Neural crest cell (in vitro differentiated cells): Measurements from ENCODE around the gene INTS6. TPM values are rescaled to one million over a fixed set of nuclear protein-coding genes. Genes with fewer than 3 reads are reported as not detected.
A peak's percentile ranks its signal among the peaks of the same experiment; 100 is the strongest.

ENCODE experiments used
- DNase-seq: peaks from one replicate; pipeline ENCODE4 v3.0.0; 2021; ENCODE audit warnings: low read depth, mixed read lengths, low spot score
- H3K27ac Mint-ChIP-seq: one replicate; pipeline ENCODE4 v1.8.0; 2021; ENCODE audit warnings: mild to moderate bottlenecking, mixed read lengths; ENCODE audit not compliant: unreplicated experiment
- H3K27me3 Mint-ChIP-seq: 2 replicates; pipeline ENCODE4 v1.8.0; 2021; ENCODE audit warnings: low read depth, mild to moderate bottlenecking, mixed read lengths
- H3K36me3 Mint-ChIP-seq: 2 replicates; pipeline ENCODE4 v1.8.0; 2021; ENCODE audit warnings: low read depth, mild to moderate bottlenecking, mixed read lengths
- H3K4me1 Mint-ChIP-seq: 2 replicates; pipeline ENCODE4 v1.8.0; 2021; ENCODE audit warnings: mixed read lengths
- H3K4me3 Mint-ChIP-seq: one replicate; pipeline ENCODE4 v1.8.0; 2021; ENCODE audit warnings: mild to moderate bottlenecking, mixed read lengths
- H3K9me3 Mint-ChIP-seq: 2 replicates; pipeline ENCODE4 v1.8.0; 2021; ENCODE audit warnings: mixed read lengths
- long read RNA-seq: library from polyadenylated mRNA; unstranded; transcript quantifications from one replicate; pipeline ENCODE4 v2.0.0, GENCODE V29; 2020
- total RNA-seq: library from RNA; stranded (reverse); gene quantifications from 2 replicates; pipeline ENCODE4 v1.2.1, GENCODE V29; 2021
- TF ChIP-seq, protein P1 (sequence below): fragments of 200-600 bp; sonication (generic); conservative IDR thresholded peaks from 2 replicates; pipeline ENCODE4 v1.5.0; 2021; ENCODE audit warnings: antibody characterized with exemption, mild to moderate bottlenecking

INTS6 gene
- total RNA-seq, result 38.1 and 39.2 TPM in 2 replicates
- long read RNA-seq, full-length matches to known transcripts, result 4 of 12 reads
- long read RNA-seq, partial matches to known transcripts, result 4 of 12 reads
- long read RNA-seq, other reads (novel, unspliced or antisense), result 4 of 12 reads

DNA sequence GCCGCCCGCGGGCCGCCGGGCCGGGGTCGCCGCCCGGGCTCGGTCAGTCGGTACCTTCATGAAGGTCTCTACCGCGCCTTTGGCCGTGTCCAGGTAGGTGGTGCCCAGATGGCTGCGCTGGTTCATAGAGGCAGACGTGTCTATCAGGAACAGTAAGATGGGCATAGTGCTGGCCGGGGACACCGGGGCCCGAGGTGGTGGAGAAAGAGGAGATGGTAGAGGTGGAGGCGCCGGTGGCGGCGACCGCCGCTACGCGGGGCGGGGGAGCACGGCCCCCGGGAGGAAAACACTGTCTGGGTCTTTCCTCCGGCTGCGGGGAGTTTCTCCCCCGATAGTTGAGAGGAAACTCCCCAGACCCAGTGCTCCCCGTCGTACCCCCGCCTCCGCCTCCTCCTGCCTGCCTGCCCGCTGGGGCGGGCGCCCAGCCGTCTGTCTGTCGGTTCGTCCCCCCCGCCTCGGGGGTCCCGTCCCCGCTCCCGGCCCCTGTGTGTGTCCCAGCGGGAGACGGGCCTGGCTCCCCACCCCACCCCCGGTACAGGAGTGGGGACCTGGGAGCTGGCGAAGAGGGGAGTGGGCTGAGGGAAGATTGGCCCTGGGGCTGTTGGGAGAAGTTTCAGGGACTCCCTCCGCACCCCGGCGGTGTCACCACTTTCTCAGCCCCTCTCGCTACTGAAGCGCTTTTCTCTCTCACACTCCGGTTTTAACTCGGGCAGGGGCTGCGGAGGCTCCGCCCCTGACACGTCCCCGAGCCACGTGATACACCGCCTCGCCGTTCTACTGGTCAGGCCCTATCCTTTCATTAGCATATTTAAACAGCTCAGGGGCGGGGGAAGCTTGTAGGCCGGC, at the start of gene INTS6:
INTS6 (minus strand) TSS at position 676 of the 846 bp plus-strand sequence; CDS start at position 165, 511 bp downstream.
- Mint-ChIP-seq H3K36me3 (peaks cover 11% of the 10 kb centered on the region), H3K9me3 (no peaks in the 10 kb centered on the region), H3K27me3 (peaks cover 2% of the 10 kb centered on the region), H3K27ac (peak within 1 kb of the TSS; percentile 97), H3K4me1 (peaks cover 40% of the 10 kb centered on the region), H3K4me3 (peak within 1 kb of the TSS; percentile 98)
- peak; percentile 98 for DNase-seq
- TF ChIP-seq, protein P1, sequence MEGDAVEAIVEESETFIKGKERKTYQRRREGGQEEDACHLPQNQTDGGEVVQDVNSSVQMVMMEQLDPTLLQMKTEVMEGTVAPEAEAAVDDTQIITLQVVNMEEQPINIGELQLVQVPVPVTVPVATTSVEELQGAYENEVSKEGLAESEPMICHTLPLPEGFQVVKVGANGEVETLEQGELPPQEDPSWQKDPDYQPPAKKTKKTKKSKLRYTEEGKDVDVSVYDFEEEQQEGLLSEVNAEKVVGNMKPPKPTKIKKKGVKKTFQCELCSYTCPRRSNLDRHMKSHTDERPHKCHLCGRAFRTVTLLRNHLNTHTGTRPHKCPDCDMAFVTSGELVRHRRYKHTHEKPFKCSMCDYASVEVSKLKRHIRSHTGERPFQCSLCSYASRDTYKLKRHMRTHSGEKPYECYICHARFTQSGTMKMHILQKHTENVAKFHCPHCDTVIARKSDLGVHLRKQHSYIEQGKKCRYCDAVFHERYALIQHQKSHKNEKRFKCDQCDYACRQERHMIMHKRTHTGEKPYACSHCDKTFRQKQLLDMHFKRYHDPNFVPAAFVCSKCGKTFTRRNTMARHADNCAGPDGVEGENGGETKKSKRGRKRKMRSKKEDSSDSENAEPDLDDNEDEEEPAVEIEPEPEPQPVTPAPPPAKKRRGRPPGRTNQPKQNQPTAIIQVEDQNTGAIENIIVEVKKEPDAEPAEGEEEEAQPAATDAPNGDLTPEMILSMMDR, result no peak

DNA sequence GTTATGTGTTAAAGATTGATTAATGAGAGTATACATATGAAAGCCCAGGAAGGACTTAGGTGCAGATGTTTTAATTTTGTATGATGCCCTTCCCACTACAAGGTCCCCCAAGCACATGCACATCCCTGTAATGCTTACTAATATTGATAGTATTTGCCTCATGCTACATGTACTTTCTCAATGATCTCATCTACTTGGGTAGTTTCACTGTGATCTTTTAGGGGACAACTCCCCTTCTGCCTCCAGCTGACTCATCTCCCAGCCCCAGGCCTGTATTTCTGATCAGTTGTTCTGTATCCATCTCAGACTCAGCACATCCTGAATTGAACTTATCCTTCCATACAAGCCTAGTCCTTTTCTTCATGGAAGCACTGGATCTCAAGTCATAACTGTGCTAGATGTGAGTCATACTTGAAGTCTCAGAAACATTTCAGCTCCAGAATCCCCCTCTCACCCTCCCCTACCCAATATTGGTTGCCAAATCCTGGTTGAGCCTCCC, 49.4 kb upstream of the INTS6 start:
- no peak for DNase-seq
- H3K27me3 Mint-ChIP-seq, result no peaks in the 10 kb centered on the region
- no peak overlapping the region for H3K4me3 Mint-ChIP-seq
- H3K4me1 Mint-ChIP-seq, result no peaks in the 10 kb centered on the region
- no peaks in the 10 kb centered on the region for H3K36me3 Mint-ChIP-seq
- H3K9me3 Mint-ChIP-seq, result peaks cover 3% of the 10 kb centered on the region
- TF ChIP-seq, protein P1, result no peak
- no peak overlapping the region for H3K27ac Mint-ChIP-seq

DNA sequence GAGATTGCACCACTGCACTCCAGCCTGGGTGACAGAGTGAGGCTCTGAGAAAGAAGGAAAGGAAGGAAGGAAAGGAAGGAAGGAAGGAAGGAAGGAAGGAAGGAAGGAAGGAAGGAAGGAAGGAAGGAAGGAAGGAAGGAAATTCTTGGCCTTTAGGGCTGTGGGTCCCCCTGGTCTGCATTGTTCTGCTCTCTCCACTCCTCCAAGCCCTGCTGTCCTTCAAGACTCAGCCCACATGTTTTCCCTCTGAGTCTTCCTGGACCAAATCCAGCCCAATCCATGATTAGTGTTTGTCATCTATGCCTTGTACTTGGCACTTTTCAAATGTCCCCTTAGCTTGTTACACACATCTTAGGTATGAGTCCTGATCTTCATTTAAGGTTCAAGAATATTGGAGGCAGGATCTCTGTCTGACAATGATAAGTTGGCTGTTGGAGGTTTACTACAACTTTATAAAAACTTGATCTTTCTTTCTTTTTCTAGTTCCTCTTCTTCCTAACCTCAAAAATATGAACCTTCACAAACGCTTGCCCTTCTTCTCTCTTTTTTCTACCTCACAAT, 48.8 kb upstream of the INTS6 start:
- H3K36me3 Mint-ChIP-seq, result no peaks in the 10 kb centered on the region
- no peaks in the 10 kb centered on the region for H3K4me1 Mint-ChIP-seq
- no peak overlapping the region for H3K4me3 Mint-ChIP-seq
- H3K9me3 Mint-ChIP-seq, result peaks cover 3% of the 10 kb centered on the region
- no peak for DNase-seq
- TF ChIP-seq, protein P1, result no peak
- no peaks in the 10 kb centered on the region for H3K27me3 Mint-ChIP-seq
- H3K27ac Mint-ChIP-seq, result no peak overlapping the region

GRCh38 chr13:51501096-51501495, 48.3 kb upstream of the INTS6 start:
- no peak overlapping the region for H3K27ac Mint-ChIP-seq
- H3K4me1 Mint-ChIP-seq, result no peaks in the 10 kb centered on the region
- TF ChIP-seq, protein P1, result no peak
- no peaks in the 10 kb centered on the region for H3K27me3 Mint-ChIP-seq
- H3K9me3 Mint-ChIP-seq, result peaks cover 3% of the 10 kb centered on the region
- DNase-seq, result no peak
- no peaks in the 10 kb centered on the region for H3K36me3 Mint-ChIP-seq
- H3K4me3 Mint-ChIP-seq, result no peak overlapping the region

GRCh38 chr13:51500687-51501086, 47.9 kb upstream of the INTS6 start:
- no peak for DNase-seq
- Mint-ChIP-seq H3K36me3 (no peaks in the 10 kb centered on the region), H3K4me1 (no peaks in the 10 kb centered on the region), H3K27me3 (no peaks in the 10 kb centered on the region), H3K4me3 (no peak overlapping the region), H3K9me3 (peaks cover 3% of the 10 kb centered on the region), H3K27ac (no peak overlapping the region)
- TF ChIP-seq, protein P1, result no peak
